ENCODE data around the gene LRRC75B.
"Not testable (repeated sequence)": the region's sequence is repeated elsewhere in the genome, so short reads cannot be mapped to it uniquely, and the experiment has no call there.

LRRC75B gene

DNA sequence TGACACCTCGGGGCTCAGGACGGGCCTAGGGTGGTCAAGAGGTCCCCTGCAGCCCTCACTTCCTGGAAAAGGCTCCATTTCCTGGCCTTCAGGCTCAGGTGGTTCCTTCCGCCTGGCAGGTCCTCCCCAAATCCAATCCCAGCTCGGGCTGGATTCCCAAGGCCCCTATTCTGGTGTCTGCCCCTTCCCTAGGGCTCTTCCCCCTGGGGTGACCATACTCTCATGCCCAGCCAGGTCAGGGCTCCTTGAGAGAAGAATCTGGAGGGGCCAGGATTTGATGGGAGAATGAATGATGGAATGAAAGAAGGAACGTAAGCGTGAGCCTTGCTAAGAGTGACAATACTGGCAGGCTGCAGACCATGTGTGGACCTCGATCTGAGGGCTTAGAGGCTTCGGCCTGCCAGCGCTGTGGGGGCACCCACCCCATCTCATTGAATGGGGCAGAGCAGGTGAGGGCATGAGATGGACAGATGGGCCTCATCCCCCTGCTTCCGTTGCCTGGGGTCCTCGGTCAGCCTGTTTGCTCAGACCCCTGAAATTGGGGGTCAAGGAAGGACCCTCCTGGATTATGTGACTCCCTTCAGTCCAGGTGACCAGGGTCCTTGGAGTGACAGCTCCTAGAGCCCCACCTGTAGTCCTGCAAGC lies 9.4 kb upstream of the LRRC75B start:
- not testable (repeated sequence) for DNase-seq

DNA sequence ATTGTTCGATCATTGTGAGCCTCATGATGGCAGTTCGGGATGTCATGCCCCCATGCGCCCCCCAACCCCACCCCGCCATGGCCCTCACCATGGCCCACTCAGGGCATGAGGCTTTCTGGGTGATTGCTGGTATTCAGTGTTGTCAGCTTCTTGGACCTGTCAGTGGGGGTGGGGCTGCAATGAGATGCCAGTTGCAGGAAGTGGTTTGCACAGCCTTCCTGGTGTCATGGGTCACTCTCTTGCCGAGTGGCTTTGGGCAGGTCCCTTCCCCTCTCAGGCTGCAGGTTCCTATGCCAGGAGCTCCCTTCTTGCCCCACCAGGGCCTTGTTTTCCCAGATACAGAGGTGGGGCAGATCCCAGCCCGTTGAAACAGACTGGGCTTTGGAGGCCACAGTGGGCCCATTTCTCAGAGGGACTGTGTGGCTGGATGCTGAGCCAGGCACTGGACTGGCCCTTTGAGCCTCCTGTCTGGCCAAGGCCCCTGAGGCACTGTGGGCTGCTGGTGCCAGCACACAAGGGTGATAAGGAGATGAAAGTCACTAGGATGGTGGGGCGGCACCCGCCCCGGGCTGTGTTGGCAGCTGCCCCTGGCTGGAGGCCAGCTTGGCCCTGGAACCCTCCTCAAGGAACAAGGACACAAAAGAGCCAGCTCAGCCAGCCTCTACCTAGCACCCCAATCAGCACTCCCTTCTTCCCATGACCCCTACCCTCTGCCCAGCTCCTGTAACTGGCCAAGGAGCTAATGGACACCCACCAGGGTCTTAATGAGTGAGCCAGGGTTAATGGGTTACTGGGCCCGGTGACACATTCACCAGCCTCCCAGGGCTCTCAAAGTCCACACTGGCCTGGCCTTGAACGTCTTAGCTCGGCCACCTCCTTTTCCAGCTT lies 8.6 kb upstream of the LRRC75B start:
- peak; percentile 50 for DNase-seq

DNA sequence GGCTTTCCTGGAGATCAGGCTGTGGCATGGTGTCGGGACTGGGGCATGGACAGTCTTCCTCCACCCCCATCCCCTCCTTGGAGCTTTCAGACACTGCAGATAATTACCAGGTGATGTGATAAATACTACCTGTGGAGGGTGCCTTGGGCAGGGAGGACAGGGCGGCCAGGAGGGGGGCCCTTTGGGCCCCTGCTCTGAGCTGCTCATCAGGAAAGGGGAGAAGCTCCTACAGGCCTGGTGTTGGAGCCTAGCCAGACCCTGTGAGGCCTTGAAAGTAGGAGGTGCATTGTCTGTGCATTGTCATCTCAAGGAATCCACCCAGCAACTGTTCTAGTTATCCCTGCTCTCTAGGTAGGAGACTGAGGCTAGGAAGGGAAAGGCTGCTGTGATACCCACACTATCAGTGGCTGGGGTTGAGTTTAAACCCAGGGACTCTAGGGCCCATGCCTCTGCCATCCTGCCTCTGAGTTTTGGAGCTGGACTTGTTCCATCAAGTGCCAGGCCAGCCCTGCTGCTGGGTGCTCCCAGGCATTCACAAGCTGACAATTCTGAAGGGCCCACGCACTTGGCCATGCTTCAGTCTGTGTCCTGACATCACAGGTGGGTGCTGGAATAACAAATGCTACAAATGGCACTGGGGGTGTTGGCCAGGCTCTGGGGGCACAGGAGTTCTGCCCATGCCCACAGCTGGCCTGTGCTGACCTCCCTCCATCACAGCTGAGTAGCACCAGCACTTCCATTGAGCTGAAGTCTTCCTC lies 7.3 kb upstream of the LRRC75B start:
- not testable (repeated sequence) for DNase-seq

DNA sequence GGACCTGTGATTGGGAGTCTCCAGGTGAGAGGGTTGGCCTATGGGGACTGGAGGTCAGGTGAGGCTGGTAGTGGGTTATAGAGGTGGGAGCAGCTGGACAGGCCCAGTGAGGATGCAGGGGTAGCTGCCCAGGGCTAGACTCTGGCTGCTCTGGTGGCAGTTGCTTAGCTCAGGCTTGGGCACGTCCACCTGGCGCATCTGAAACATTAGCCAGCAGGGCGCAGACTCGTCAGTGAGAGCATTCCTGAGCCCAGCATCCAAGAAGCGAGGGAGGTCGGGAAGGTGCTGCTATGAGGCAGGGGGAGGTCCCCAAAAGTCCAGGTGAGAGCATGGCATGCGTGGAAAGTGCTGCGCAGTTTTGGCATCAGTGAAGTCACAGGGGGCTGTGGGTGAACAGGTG lies 6.6 kb upstream of the LRRC75B start:
- DNase-seq = no peak

DNA sequence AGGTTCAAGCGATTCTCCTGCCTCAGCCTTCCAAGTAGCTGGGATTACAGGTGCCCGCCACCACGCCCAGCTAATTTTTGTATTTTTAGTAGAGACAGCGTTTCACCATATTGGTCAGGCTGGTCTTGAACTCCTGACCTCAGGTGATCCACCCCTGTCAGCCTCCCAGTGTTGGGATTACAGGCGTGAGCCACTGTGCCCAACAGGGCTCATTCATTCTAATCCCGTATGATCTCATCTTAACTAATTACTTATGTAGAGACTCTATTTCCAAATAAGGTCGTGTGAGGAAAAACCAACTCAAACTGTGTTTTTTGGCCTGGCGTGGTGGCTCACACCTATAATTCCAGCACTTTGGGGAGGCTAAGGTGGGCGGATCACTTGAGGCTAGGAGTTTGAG lies 4.2 kb upstream of the LRRC75B start:
- DNase-seq = not testable (repeated sequence)

DNA sequence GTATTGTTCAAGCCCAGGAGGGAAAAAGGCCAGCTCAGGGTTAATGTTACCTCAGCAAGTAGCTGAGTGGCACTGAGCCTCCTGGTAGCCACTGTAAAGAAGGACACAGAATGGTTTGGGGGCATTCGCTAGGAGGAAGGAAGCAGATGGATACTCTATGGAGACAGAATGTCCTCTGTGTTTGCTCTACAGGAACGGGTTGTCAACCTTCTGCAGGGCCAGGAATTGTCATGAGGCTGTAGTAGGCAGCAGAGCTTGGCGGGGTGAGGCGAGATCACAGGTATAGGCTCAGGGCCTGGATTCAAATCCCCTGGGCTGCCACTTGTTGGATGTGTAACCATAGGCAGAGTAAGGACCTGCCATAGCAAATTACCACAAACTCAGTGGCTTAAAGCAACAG lies 3.0 kb upstream of the LRRC75B start:
- no peak for DNase-seq

DNA sequence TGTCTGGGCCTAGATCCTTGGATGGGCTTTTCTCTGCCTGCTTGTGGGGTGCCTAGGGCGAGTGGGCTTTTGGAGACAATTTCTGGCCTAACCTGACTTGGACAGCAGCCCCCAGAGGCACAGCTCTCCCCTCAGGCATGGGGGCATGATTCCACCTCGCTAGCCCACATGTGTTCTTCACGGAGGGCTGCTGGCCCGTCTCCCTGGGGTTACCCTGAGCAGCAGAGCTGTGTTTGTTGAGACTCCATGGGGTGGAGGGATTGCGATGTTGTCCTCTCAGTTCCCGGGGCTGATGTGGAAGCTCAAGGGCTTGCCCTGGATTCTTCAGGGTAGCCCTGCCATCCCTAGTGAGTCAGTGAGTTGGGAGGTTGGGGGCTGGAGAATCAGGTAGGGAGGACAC lies 2.4 kb upstream of the LRRC75B start:
- DNase-seq = no peak

DNA sequence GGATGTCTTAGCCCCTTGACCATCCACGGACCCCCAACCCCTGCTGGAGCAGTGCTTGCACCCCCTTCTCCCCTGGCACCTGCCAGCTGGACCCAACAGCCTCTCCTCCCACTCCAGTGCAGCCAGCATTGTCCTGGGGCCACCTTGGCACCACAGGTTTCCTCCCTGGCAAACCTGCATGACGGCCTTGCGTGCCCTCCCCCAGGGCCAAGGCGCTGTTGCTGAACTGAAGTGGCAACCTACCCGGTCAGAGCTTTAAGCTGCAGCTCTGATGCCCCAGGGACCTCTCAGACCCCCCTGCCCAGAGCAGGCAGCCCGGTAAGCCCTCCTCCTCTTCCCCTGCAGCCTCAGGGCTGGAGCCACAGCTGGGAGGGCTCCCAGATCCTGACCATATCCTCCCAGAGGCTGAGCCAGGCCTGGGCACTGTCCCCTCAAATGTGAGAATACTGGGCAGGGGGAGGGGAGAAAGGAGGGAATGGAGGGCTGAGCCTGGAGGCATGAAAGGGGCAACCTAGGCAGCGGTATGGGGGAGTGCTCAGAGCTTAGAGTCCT lies 1.8 kb upstream of the LRRC75B start:
- no peak for DNase-seq

DNA sequence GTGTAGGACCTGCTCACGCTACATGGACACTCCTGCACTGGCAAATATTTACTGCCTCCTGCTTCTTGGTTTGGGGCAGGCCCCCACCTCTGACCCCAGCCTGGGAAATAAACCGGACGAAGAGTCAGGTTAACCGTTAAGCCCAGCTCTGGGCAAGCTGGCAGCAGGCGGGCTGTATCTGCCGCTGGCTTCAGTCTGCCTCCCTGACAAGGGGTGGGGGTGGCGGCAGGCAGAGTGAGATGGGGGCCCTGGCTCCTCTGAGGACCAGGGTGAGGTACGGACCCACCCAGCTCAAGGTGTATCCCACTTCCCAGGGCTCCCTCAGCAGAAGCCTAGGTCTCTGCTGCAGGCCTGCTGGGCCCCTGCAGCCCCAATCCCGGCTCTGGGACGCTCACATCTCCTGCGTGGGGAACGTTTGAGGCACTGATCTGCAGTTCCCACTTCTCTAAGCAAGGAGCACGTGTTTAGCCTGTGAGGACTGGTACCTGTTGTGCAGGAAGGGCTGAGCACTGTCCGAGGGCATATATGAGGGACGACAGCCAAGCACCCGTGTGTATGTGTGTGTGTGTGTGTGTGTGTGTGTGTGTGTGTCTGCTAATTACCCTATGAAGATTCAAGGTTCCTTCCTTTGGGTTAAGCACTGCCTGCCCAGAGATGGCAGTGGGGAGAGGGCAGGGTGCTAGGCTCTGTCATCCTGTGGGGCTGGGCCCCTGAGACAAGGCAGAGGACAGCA lies 1.1 kb upstream of the LRRC75B start:
- no peak for DNase-seq

DNA sequence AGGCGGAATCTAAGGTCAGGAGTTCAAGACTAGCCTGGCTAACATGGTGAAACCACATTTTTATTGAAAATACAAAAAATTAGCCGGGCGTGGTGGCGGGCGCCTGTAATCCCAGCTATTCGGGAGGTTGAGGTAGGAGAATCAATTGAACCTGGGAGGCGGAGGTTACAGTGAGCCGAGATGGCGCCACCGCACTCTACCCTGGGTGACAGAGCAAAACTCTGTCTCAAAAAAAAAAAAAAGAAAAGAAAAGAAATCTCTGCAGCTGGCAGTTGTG lies 624 bp upstream of the LRRC75B start:
- DNase-seq = not testable (repeated sequence)

DNA sequence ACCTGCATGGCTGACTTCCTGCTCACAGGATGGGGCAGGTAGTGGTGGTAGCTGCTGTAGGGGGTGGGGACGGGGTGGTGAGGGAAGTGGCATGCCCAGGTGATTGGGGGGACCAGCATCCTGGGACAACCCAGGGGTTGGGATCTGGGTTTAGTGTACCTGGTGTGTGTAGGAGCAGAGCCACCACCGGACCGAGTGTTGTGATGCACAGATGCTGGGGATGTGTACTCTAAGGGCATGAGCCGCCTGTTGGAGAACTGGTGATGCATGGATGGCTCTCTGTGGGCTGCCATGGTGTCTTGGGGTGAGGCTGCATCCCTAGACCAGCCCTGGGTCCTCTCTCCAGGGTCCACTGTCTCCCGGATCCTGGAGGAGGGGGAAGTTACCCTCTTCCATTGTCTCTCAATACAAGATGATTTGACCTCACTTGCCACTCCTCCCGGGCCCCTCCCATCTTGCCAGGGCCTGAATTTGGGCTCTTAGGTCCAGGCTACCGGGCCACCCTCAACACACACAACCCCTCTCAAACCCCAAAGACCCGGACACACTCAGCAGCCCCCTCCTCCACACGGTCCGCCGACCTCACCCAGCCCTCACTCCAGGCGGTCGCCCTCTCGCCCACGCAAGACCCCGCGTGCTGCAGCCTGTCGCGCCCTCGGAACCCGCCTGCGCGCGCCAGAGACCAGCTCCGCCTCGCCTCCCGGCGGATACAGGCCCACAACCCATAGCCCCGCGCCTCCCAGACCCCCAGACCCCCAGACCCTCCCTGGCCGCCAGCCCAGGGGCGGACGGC lies 619 bp downstream of the LRRC75B start:
- DNase-seq = no peak

DNA sequence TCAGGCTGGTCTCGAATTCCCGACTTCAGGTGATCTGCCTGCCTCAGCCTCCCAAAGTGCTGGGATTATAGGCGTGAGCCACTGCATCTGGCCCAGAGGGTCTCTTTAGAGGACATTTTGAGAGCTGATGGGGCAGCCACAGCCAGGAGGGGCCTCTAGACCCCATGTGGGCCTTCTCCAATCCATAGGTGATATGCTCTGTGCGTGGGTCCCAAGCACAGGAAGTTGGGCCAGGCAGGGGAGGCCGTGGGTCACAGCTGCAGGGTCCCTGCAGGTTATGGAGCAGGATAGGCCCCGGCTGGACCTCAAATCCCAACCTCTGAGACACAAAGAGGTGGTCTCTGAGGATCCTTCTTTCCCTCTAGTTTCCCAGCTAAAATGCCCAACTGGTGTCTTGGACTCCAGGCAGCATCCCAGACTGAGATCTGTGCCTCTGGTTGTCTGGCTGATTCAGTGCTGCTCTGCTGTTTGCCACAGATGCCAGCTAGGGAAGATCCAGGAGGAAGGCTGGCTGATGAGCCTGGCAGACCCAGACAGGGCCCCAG lies 1.5 kb downstream of the LRRC75B start:
- DNase-seq = no peak

DNA sequence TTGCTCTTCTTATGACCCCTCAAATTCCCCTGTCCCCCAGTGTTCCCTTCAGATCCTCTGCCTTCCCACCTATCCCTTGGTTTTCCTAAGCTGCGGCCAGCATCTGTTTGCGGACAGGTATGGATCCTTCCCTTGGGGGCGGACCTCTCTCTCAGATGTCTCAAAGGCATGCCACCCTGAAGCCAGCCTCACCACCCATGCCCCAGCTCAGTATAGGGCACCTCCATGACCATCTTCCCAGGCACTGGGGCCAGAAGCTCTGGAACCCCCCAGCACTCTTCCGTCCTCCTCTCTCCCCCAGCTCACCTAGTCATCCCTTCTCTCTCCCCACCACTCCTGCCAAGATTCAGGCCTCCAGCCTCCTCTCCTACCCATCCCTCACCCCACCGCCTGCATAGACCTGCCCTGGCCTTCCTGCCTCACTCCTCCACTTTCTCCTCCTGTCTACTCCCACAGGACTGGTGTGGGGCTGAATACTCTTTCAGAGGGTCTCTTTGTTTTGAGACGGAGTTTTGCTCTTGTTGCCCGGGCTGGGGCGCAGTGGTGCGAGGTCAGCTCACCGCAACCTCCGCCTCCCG lies 2.2 kb downstream of the LRRC75B start:
- no peak for DNase-seq

DNA sequence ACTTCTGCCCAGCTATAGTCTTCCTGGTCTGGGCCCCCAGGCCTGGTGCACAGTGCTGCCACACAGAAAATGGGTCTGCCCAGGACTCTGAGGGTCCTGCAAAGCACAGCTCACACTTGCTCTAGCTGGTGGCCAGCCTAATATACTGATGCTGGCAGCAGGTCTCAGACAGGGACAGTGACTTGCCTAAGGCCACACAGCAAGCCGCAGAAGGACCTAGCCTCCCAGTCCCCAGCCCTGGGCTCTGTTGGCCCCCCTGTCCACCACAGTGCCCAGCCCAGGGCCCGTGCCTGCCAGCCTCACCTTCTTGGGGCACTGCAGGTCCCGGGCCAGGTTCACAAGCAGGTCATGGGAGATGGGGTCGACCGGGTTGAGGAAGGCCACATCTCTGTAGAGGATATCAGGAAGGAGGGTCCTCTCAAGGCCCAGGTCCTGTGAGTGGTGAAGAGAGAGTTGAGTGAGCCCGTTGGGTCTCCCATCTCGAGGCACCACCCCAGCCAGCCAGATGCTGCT lies 3.3 kb downstream of the LRRC75B start:
- DNase-seq = no peak

DNA sequence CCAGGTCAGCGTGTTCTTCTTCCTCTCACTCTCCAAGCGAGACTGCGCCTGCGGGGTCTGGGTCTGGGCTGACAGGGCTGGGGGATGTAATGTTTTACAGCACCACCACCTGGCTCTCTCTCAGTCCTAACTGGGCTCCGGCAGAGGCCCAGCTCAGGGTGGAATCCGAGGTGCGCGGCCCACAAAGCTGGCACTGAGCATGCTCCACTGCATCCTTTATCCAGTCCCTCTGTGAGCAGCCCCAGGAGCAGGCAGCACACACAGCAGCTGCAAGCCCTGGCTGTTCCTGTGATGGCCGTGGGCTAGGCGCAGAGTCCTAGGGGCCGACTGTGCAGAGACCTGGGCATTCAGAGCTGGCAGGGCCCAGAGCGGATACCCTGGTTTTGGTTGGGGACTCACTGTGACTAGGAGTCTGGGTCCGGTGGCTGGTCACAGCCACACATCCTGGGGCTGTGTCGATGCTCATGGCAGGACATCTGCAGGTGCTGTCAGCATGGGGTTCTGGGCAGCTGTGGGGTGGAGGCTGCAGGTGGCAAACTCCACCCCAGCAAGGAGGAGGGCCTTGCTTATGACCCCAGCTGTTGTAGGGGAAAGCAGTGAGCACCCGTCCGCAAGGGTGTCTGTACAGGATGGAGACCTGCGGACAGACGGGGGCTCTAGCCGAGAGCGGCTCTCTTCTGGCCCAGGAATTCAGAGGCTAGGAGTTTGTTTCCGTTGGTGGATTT lies 4.0 kb downstream of the LRRC75B start:
- DNase-seq = no peak

DNA sequence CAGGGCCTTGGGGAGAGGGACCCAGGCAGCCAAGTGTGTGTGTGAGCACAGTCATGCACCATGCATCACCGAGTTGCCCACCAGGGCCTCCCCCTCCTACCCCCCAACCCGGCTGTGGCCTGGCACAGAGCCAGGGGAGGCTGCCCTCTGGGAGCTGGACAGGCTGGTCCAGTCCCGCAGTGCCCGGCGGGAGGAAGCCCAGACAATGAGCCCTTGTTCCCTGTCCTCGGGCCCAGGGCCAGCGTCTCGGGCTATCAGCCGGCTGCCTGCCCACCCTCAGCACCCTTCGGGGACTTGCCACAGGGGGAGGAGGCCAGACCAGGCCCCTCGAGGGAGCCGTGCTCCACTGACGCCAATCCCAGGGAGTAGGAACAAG lies 4.5 kb downstream of the LRRC75B start:
- DNase-seq = no peak

DNA sequence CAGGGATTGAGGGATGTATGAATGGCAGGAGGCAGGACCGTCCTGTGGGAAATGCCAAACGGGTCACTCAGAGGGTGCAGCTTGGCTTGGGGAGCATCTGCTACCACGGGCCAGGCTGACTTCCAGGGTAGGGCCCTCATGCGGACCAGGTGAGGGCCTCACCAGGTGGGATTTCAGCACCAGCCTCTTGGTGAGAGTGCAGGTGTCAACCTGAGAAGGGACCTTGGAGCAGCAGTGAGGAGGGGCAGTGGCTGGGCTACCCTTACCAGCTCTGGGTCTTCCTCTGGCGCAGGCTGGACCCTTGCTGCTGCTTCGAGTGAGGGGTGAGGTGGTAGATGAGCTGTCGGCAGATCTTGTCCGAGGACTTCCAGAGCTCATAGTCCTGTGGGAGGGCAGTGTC lies 4.9 kb downstream of the LRRC75B start:
- no peak for DNase-seq

DNA sequence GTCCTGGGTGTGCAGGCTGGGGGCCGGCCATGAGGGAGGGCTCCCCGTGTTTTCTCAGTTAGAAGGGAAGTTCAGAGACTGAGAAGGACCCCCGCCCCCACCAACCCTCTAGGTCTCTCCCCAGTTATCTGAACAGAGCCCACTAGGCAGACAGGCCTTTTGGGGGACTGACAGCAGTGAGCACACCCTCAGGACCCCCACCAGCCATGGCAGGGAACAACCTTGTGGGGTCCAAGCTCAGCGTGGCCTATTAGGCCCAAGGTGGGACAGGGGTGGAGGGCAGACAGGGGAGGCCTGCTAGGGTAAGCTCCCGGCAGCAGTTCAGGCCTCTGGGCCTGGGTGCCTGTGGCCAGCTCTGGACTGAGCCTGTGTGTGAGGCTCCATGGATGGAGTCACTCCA lies 5.6 kb downstream of the LRRC75B start:
- DNase-seq = no peak

DNA sequence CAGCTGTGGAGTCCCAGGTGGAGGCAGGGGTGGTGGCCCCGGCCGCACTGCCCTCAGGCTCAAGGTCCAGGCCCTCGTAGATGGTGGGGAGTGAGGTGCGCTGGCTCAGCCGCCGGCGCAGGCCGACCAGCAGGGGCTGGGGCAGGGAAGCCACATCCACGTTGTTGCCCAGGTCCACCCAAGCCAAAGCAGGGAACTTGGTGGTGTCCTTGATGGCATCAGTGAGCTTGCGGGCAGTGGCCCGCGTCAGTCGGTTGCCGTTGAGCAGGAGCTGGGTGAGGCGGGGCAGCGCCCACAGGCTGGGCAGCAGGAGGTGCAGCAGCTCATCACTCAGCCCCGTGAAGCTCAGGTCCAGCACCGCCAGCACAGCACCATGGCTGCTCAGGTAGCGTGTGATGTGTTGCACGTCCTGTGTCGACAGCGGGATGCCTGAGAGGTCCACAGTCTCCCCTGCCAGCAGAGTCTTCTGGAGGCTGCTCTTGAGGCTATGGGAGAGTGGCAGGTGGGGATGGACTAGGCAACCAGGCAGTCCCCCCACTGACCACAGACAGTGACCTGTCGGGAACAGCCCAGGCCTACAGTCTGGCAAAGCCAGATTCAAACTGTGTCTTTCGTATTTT lies 6.8 kb downstream of the LRRC75B start:
- no peak for DNase-seq

DNA sequence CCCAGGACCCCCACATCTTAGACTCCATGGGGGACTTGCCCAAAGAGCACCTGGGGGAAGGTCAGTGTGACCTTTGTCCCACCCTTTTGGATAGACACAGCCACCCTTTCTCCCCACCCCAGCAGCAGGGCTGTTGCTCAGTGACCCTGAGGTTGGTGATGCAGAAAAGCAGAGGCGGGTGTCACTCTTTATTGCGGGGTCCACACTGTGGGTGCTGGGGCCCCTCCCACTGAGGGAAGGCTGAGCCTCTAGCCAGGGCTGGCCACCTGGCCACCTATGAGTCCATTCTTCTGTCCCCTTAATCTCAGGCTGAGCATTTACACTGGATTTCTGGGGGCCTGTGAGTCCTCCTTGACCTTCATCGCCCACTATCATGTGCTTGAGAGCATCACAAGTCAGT lies 7.4 kb downstream of the LRRC75B start:
- no peak for DNase-seq

Measured in activated CD4-positive, alpha-beta T cell treated with anti-CD3 and anti-CD28 coated beads, Interleukin-2, Interleukin-6, amounts not matched to agents 100 ng/mL and 50 ng/mL, durations not matched to agents 16 hours and 8 hours (primary cell).